Activated naive CD8-positive, alpha-beta T cell treated with anti-CD3 and anti-CD28 coated beads for 36 hours (primary cell): ENCODE measurements around the gene USP24. TPM values are rescaled to one million over a fixed set of nuclear protein-coding genes. Genes with fewer than 3 reads are reported as not detected.
A peak's percentile ranks its signal among the peaks of the same experiment; 100 is the strongest.
"Not testable (repeated sequence)": the region's sequence is repeated elsewhere in the genome, so short reads cannot be mapped to it uniquely, and the experiment has no call there.

Experiments used
- DNase-seq: peaks from one replicate; pipeline ENCODE4 v3.0.0; 2021
- H3K27ac Mint-ChIP-seq: one replicate; pipeline ENCODE4 v1.8.0; 2022; ENCODE audit warnings: mild to moderate bottlenecking, moderate library complexity, mixed read lengths
- H3K27me3 Mint-ChIP-seq: one replicate; pipeline ENCODE4 v1.8.0; 2022; ENCODE audit warnings: mild to moderate bottlenecking, mixed read lengths
- H3K36me3 Mint-ChIP-seq: one replicate; pipeline ENCODE4 v1.8.0; 2021; ENCODE audit warnings: mild to moderate bottlenecking, mixed read lengths
- H3K4me1 Mint-ChIP-seq: one replicate; pipeline ENCODE4 v1.8.0; 2021; ENCODE audit warnings: mixed read lengths
- H3K4me3 Mint-ChIP-seq: one replicate; pipeline ENCODE4 v1.8.0; 2022; ENCODE audit warnings: mild to moderate bottlenecking, moderate library complexity, mixed read lengths
- H3K9me3 Mint-ChIP-seq: one replicate; pipeline ENCODE4 v1.8.0; 2022; ENCODE audit warnings: mixed read lengths
- total RNA-seq, 2 experiments: library from RNA; stranded (reverse); gene quantifications; one replicate each; pipeline ENCODE4 v1.2.3, GENCODE V29; 2021

USP24 gene
- total RNA-seq, 2 experiments from 2014 or later: 44.4 to 51.2 TPM

- no peak overlapping the region for H3K4me3 Mint-ChIP-seq
Measured at GRCh38 chr1:55235722-55236121, 20.6 kb upstream of the USP24 start.

GRCh38 chr1:55234016-55234415 lies 18.9 kb upstream of the USP24 start:
- Mint-ChIP-seq H3K9me3 (no peaks in the 10 kb centered on the region), H3K27me3 (peaks cover 10% of the 10 kb centered on the region), H3K4me3 (no peak overlapping the region), H3K27ac (no peak overlapping the region), H3K4me1 (peaks cover 3% of the 10 kb centered on the region), H3K36me3 (no peaks in the 10 kb centered on the region)
- DNase-seq: no peak

More at GRCh38 chr1:55235722-55236121, 20.6 kb upstream of the USP24 start:
- H3K27ac Mint-ChIP-seq: no peak overlapping the region
- no peaks in the 10 kb centered on the region for H3K9me3 Mint-ChIP-seq
- H3K27me3 Mint-ChIP-seq: peaks cover 10% of the 10 kb centered on the region
- no peaks in the 10 kb centered on the region for H3K36me3 Mint-ChIP-seq
- peaks cover 3% of the 10 kb centered on the region for H3K4me1 Mint-ChIP-seq
- DNase-seq: no peak

- H3K9me3 Mint-ChIP-seq: no peaks in the 10 kb centered on the region
- peaks cover 2% of the 10 kb centered on the region for H3K36me3 Mint-ChIP-seq
- H3K4me1 Mint-ChIP-seq: peaks cover 3% of the 10 kb centered on the region
- no peak overlapping the region for H3K4me3 Mint-ChIP-seq
- no peak for DNase-seq
- H3K27ac Mint-ChIP-seq: no peak overlapping the region
- peaks cover 10% of the 10 kb centered on the region for H3K27me3 Mint-ChIP-seq
Measured at GRCh38 chr1:55233145-55233777, 18.1 kb upstream of the USP24 start.

GRCh38 chr1:55232448-55233144 lies 17.4 kb upstream of the USP24 start:
- Mint-ChIP-seq H3K9me3 (no peaks in the 10 kb centered on the region), H3K36me3 (peaks cover 2% of the 10 kb centered on the region), H3K27ac (no peak overlapping the region), H3K4me1 (peaks cover 3% of the 10 kb centered on the region), H3K27me3 (peaks cover 10% of the 10 kb centered on the region), H3K4me3 (no peak overlapping the region)
- DNase-seq: no peak

- Mint-ChIP-seq H3K9me3 (peaks cover 3% of the 10 kb centered on the region), H3K4me1 (peaks cover 3% of the 10 kb centered on the region), H3K27ac (no peak overlapping the region), H3K27me3 (peaks cover 10% of the 10 kb centered on the region), H3K4me3 (no peak overlapping the region), H3K36me3 (peaks cover 4% of the 10 kb centered on the region)
- no peak for DNase-seq
Measured at GRCh38 chr1:55231745-55232144, 16.6 kb upstream of the USP24 start.

- Mint-ChIP-seq H3K27me3 (peaks cover 10% of the 10 kb centered on the region), H3K4me1 (peaks cover 3% of the 10 kb centered on the region), H3K9me3 (peaks cover 3% of the 10 kb centered on the region), H3K27ac (no peak overlapping the region), H3K4me3 (no peak overlapping the region), H3K36me3 (peaks cover 4% of the 10 kb centered on the region)
- no peak for DNase-seq
Measured at GRCh38 chr1:55230659-55231058, 15.5 kb upstream of the USP24 start.

- H3K27ac Mint-ChIP-seq, H3K9me3 Mint-ChIP-seq, H3K4me3 Mint-ChIP-seq, H3K4me1 Mint-ChIP-seq, H3K36me3 Mint-ChIP-seq, DNase-seq: not testable (repeated sequence)
- peaks cover 10% of the 10 kb centered on the region for H3K27me3 Mint-ChIP-seq
Measured at GRCh38 chr1:55229726-55230125, 14.6 kb upstream of the USP24 start.

- Mint-ChIP-seq H3K36me3 (peaks cover 4% of the 10 kb centered on the region), H3K27ac (no peak overlapping the region), H3K4me3 (no peak overlapping the region), H3K9me3 (peaks cover 3% of the 10 kb centered on the region), H3K4me1 (peaks cover 5% of the 10 kb centered on the region), H3K27me3 (no peaks in the 10 kb centered on the region)
- no peak for DNase-seq
Measured at GRCh38 chr1:55225228-55225627, 10.1 kb upstream of the USP24 start.

- Mint-ChIP-seq H3K27me3 (no peaks in the 10 kb centered on the region), H3K9me3 (peaks cover 3% of the 10 kb centered on the region), H3K4me1 (peaks cover 5% of the 10 kb centered on the region), H3K36me3 (peaks cover 4% of the 10 kb centered on the region), H3K4me3 (no peak overlapping the region), H3K27ac (no peak overlapping the region)
- no peak for DNase-seq
Measured at GRCh38 chr1:55224729-55225128, 9.6 kb upstream of the USP24 start.

- Mint-ChIP-seq H3K27me3 (no peaks in the 10 kb centered on the region), H3K4me1 (peaks cover 17% of the 10 kb centered on the region), H3K9me3 (no peaks in the 10 kb centered on the region), H3K27ac (no peak overlapping the region), H3K4me3 (no peak overlapping the region), H3K36me3 (no peaks in the 10 kb centered on the region)
- DNase-seq: no peak
Measured at GRCh38 chr1:55222152-55222551, 7.0 kb upstream of the USP24 start.

GRCh38 chr1:55217226-55217986 lies 2.2 kb upstream of the USP24 start:
- Mint-ChIP-seq H3K27me3 (no peaks in the 10 kb centered on the region), H3K9me3 (no peaks in the 10 kb centered on the region), H3K4me3 (peak overlapping the region; percentile 60), H3K27ac (peak overlapping the region; percentile 84), H3K4me1 (peaks cover 38% of the 10 kb centered on the region), H3K36me3 (peaks cover 13% of the 10 kb centered on the region)
- DNase-seq: no peak

GRCh38 chr1:55216096-55216495 lies 932 bp upstream of the USP24 start:
- H3K4me1 Mint-ChIP-seq: peaks cover 50% of the 10 kb centered on the region
- H3K36me3 Mint-ChIP-seq: peaks cover 20% of the 10 kb centered on the region
- H3K4me3 Mint-ChIP-seq: peak overlapping the region; percentile 91
- H3K27me3 Mint-ChIP-seq: no peaks in the 10 kb centered on the region
- H3K9me3 Mint-ChIP-seq: no peaks in the 10 kb centered on the region
- DNase-seq: no peak
- H3K27ac Mint-ChIP-seq: peak overlapping the region; percentile 97

GRCh38 chr1:55214934-55215193 lies 300 bp downstream of the USP24 start:
- H3K36me3 Mint-ChIP-seq: peaks cover 20% of the 10 kb centered on the region
- peak overlapping the region; percentile 52 for H3K4me3 Mint-ChIP-seq
- H3K9me3 Mint-ChIP-seq: no peaks in the 10 kb centered on the region
- DNase-seq: no peak
- H3K27me3 Mint-ChIP-seq: no peaks in the 10 kb centered on the region
- H3K4me1 Mint-ChIP-seq: peaks cover 60% of the 10 kb centered on the region
- no peak overlapping the region for H3K27ac Mint-ChIP-seq

GRCh38 chr1:55214212-55214933 lies 791 bp downstream of the USP24 start:
- Mint-ChIP-seq H3K36me3 (peaks cover 20% of the 10 kb centered on the region), H3K9me3 (no peaks in the 10 kb centered on the region), H3K27me3 (no peaks in the 10 kb centered on the region), H3K4me3 (peak overlapping the region; percentile 95), H3K27ac (peak overlapping the region; percentile 90), H3K4me1 (peaks cover 61% of the 10 kb centered on the region)
- DNase-seq: peak; percentile 56

- peak; percentile 56 for DNase-seq
- no peaks in the 10 kb centered on the region for H3K27me3 Mint-ChIP-seq
- peak overlapping the region; percentile 95 for H3K4me3 Mint-ChIP-seq
- H3K9me3 Mint-ChIP-seq: no peaks in the 10 kb centered on the region
- peak overlapping the region; percentile 90 for H3K27ac Mint-ChIP-seq
- H3K36me3 Mint-ChIP-seq: peaks cover 21% of the 10 kb centered on the region
- peaks cover 65% of the 10 kb centered on the region for H3K4me1 Mint-ChIP-seq
Measured at GRCh38 chr1:55213885-55214211, 1.3 kb downstream of the USP24 start.
